ENCODE data around the gene SPOCK1.

Gene SPOCK1

DNA sequence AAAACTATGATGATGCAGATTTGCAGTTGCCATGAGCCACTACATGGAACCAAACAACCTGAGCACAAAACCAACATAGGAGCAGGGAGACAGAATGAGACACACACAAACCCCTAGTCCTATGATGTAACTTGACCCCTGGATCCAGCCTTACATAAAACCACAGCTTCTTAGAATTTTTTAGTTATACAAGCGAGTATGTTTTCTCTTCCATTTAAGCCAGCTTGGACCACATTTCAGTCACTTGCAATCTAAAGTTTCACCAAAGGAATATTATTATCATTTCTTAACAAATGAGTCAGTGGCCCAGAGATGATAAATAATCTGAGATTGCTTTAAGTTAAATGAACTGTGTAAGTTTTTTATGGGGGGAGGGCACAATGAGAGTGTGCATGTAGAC, 6.8 kb downstream of the SPOCK1 start:
- DNase-seq (ENCODE audit: low spot score), result no peak

DNA sequence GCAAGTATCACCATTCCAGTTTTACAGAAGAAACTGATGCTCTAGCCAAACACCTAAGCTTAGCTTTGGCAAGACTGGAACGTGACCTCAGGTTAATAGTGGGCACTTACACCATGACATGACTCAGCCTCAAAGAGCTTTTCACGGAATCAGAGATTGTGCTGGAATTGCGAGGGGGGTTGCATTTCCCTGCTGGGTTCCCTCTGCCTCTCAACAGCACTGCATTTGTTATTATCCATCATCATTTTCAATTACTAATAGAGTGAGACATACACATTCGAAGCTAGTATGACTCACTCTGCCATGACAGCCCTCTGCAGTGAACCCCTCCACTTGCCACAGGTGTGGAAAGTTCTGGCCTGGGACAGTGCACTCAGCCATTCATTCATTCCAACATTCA, 8.0 kb downstream of the SPOCK1 start:
- DNase-seq (ENCODE audit: low spot score), result no peak

DNA sequence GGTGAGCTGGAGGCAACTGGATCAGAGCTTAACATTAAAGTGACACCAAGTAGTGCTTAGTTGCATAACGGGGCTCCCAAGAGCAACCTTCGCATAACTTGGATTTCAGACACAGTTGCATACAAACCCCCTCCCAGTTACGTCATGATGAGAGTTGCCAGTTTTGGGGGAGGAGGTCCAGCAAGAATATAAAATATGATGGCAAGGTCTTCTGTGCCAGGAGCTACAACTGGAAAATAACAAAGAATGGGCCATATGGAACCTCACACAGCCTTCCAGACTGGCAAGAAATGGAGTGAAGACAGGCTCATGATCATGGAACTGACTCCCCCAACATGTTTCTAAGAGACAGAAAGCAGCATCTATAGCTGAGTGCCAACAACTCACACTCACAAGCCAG, 8.5 kb downstream of the SPOCK1 start:
- no peak for DNase-seq (ENCODE audit: low spot score)

DNA sequence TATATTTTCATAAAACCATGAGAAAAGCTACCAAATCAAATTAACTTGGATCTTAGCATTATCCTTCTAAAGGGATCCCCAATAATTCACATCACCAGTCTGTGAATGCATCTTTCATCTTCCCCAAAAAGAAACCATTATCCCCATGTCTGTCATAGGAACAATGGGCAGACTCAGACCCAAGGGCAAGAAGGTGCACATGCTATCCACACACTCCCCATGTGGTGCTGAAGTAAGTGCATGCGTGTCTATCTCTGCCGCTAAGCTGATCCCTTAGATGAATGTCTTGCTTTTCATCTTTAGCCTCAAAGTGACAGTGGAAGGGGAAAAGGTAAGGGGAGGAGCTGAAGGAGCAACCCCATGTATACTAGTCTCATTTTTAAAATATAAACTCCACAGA, 10.2 kb downstream of the SPOCK1 start:
- DNase-seq (ENCODE audit: low spot score), result no peak

DNA sequence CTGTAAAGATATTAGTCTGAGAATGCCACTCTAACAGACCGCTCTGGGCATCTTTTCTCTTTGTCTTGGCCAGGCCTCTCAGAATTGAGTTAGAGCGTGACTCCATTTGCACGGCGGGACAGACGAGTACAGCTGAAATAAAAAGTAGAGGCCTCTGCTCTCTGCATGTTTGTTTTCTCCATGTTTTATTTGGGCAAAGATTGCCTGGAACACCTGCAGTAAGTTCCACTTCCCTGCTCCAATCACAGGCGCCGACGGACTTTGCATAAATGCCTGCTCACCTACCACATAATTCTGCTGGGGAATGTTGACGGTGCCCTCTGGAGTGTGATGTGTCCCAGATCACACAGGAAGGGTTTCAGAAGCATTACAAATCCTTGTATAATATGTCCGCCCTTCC, 10.6 kb downstream of the SPOCK1 start:
- no peak for DNase-seq (ENCODE audit: low spot score)

DNA sequence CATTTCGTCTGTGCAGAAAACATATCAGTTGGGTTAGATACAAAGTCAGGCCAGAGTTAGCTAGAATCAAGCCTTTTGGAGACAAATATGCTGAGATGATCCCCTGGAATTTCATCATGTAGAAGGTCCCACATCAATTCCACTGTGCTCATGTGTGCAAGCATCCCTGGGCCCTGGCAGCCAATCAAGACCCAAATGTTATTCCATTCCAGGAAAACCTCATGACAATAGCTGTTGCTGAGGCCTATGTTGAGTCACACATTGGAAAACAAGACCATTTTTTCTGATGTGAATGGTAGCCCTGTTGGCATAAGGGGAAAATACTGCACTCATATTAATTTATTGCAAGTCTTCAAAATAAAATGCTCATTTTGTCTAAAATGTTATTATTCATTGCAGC, 11.5 kb downstream of the SPOCK1 start:
- DNase-seq (ENCODE audit: low spot score), result no peak

DNA sequence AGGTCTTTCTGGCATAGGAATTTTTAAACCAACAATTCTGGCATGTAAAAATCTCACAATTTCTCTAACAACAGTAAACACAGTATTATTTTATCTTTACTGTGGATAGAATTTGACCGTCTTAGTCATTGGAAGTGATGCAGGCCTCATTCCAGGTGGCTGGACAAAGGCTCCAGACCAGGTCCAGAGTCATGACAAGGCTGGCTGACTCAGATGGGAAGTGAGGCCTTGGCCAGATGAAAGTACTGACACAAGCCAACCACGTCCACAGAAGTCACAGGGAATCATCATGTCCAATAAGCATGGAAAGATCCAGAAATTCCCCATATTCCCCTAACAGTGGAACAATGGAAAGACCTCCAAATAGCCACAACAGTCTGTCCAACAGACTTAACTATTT, 12.4 kb downstream of the SPOCK1 start:
- DNase-seq (ENCODE audit: low spot score), result no peak

DNA sequence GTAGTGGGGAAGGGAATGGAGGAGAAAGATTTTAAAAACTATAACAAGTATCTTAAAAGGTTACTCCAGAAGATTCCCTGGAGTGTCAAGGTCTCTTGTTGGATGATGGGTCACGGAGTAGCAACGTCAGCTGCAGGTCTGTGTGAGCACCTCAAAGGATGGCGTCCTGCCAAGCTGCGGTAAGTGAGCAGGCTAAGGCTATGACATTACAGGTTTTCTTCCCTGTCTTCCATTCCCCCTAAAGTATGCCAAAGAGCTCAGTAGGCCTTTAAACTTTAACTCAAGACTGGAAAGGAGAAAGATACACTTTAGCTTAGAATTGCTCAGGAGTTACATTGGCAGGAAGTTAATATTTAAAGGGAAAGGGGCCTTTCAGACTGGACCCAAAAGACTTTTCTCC, 17.5 kb downstream of the SPOCK1 start:
- no peak for DNase-seq (ENCODE audit: low spot score)

DNA sequence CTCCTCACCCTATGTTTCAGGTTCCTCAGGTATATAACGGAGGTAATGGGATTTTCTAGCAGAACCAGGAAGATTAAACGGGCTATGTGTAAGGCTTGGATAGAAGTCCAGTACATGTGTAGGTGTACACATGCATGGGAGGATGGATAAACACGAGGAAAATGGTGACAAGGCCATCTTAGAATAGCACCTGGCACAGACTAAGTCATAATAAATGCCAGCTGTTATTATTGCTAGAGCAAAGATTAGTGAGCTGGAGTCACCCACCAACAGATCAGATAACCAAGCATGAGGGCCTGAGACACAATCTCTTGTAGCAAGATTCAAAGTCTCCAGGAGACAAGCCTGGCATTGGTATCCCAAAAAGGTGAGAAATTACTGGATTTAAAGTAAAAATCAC, 21.1 kb downstream of the SPOCK1 start:
- DNase-seq (ENCODE audit: low spot score), result no peak

DNA sequence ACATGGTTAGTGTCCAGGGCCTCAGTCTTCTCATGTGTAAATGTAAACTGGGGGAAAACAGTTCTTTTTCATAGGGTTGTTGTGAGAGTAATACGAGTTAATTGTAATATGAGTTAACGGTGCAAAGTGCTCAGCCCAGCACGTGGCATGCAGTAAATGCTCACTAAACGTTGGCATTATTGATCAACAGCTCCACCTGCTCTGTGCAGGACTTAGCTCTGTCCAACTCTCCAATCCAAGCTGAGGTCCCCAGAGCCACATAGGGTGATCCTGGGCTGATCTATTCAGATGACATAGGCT, 28.3 kb downstream of the SPOCK1 start:
- DNase-seq (ENCODE audit: low spot score), result no peak

DNA sequence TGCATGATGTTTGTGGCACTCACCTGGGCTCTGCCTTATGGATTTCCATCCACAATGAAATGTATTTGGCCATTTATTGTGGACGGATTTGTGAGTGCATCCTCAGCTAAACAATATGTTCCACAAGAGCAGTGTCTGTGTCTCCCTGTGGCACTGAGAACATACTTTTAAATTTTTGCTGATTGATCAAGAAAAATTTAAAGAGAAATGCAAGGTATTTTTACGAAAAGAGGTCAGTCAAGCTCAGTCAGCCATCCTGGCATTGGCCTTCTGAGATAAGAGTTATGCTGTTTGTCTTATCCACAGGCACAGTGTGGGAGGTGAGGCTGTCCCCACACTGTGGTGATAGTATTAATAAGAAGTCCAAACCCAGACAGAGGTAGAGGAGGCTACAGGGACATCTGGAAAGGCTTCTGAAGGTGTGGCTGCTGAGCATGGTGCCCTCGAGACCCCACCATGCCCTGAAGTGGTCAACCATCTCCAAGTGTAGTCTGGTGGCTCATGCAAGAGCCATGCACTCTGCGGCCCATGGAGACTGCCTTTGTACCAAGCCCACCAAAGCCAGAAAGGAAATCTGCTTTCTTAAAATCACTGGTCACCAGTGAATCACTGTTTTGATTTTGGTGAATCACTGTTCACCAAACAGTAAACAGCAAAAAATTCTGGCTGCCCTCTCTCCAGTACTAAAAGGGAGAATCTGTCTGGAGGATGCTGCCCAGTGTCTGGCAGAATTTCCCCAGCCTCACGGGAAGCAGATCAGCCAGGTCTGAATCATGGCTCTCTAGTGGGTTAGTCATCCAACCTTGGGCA, 28.8 kb downstream of the SPOCK1 start:
- DNase-seq (ENCODE audit: low spot score), result no peak

DNA sequence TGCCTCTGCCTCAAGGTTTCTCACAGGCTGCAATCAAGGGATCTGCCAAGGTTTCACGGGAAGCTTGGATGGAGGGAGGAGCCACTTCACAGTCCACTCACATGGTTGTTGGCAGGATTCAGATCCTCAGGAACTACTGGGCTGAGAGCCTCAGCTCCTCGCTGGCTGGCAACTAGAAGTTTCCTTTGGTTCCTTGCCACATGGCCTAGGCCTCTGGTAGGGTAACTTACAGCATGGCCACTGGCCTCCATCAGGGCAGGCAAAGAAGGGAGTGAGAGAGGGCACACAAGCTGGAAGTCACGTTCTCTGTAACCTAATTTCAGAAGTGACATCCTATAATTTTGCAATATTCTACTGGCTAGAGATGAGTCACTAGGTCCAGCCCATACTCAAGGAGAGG, 32.2 kb downstream of the SPOCK1 start:
- peak; percentile 71 for DNase-seq (ENCODE audit: low spot score)

DNA sequence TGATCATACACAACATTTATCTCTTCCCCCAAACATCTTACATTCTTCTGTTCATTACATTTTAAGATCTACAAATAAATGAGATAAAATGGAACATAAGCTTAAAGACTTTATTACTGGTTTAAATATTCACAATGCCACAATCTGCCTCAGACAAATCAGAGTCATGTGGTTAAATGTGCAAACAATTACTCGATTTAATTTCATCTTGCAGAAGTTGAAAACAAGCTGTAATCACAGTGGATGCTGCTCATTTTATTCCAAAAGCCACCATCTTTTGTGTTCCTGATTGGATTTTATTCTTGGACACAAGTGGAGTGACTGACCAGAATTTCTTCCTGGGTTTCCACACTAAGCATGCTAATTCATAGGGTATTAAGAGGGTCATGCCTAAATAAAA, 33.2 kb downstream of the SPOCK1 start:
- no peak for DNase-seq (ENCODE audit: low spot score)

DNA sequence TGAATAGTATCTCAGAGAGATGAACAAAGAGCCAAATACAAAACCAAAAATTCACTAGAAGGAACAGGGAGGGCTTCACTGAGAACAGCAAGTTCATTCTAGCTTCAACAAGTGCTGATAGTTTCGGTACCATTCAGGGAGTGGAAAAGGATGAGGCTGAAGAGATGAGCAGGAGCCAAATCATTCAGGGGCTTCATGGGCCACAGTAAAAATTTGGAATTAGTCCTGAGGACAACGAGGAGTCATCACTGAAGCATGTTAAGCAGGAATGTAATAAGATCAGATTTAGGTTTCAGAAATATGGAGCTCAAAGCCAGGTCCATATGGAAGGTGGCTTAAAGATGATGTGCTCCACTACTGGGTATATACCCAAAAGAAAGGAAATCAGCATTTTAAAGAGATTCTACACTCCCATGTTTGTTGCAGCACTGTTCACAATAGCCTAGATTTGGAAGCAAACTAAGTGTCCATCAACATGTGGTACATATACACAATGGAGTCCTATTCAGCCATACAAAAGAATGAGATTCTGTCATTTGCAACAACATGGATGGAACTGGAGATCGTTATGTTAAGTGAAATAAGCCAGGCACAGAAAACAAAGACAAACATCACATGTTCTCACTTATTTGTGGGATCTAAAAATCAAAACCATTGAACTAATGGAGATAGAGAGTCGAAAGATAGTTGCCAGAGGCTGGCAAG, 36.2 kb downstream of the SPOCK1 start:
- DNase-seq (ENCODE audit: low spot score), result no peak

DNA sequence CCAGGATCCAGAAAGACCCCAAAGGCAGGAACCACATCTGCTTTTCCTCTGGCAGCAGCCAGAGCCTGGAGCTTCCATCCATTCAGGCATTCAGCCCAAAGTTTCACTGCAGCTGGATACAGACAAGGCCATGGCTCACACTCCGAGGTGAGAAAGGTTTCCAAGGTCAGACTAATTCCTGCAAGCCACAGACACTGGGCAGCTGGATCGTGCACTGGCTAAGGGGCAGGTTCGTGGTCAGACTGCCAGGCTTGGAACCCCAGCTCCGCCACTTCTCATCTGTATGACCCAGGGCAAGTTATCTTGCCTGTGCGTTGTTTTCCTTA, 36.9 kb downstream of the SPOCK1 start:
- DNase-seq (ENCODE audit: low spot score), result no peak

DNA sequence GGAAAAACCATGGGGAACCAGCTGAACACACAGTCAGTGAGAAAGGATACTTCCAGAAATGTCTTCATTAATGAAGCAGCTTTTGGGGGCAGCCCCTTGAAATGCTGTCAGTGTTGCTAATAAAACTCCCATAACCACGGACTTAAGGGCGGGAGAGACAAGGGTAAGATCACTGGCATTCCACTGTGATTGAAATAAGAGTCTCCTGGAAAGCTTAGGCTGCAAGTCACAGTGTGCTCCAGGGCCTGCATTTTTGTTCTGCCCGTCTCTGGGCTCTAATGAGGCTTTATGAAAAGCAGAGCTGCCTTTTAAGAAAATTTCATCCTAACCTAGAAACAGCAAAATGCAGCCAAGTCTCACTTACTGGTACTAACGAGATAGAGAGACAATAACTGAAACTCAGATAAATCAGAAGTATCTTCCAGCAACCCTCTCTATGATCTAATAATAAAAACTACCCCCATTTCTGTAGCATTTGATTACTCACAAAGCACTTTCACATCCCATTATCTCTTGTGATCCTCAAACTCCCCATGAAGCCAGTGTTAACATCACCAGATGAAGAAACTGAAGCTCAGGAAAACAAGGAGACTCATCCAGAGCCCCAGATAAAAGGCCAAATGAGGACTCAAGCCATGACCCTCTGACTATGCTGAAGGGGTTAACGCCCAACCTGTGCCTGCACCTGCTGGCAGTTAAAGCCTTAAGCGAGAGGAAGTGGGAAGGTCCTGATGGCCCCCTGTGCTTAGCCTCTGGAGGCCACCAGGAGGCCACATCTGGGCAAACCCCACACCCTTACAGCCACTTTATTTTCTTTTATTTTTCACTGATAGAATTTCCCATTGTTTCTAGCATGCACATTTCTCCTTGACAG, 37.5 kb downstream of the SPOCK1 start:
- no peak for DNase-seq (ENCODE audit: low spot score)

DNA sequence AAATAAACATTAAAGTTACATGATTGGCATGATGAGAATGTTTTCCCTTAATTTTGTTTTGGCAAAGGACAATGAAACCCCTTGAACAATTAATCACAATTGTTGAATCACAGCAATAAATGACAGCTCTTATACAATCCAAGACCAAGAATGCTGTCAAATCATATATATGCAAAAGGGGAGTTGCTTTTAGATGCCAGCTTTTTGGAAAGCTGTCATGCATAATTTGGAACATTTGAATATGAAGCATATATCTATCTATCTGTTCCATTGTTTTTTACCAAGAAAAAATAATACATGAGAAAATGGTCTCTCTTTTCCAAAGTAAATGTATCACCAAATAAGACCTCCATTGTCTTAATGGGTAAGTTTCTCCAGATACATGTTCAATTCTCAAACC, 44.5 kb downstream of the SPOCK1 start:
- no peak for DNase-seq (ENCODE audit: low spot score)

DNA sequence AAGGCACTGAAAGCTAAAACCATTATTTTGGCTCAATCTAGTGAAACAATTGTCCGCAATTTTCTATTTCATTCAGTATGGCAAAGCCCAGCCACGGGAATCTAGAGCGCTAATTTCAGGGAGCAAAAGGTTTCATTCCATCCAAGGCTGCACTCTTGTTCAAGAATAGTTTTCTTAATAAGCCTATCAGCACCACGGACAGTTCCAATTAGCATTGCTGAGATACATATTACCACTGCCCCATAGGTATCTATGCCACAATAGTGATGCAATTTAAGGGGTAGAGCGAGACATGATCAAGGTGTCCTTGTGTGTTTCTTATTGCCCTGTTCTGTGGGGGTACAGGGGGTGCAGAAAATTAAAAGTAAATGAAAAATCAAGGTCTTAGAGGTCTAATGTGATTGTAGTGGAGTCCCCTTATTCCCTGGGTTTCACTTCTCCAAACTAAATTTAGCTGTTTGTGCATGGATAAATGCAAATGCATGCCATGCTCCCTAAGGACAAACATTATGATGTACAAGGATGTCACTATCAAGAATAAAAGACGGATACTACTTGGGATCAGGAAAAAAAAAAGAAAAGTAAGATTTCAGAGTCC, 45.5 kb downstream of the SPOCK1 start:
- DNase-seq (ENCODE audit: low spot score), result no peak

DNA sequence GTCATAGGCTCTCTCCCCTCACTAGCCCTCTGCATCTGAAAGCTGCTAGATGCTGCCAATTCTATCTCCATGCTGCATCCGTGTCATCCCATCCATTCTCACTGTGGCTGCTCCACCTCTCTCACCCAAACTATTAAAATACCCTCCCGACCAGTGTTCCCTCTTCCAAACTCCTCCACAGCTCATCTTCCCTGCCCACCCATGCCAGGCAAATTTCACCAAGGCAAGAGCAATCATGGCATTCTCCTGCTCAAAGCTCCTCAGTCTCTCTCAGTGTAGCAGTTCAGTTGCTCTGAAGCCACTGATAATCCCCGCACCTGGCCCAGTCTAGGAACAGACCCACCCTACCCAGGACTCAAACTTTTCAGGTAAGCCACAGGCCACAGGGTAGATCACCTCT, 48.4 kb downstream of the SPOCK1 start:
- DNase-seq (ENCODE audit: low spot score), result no peak

DNA sequence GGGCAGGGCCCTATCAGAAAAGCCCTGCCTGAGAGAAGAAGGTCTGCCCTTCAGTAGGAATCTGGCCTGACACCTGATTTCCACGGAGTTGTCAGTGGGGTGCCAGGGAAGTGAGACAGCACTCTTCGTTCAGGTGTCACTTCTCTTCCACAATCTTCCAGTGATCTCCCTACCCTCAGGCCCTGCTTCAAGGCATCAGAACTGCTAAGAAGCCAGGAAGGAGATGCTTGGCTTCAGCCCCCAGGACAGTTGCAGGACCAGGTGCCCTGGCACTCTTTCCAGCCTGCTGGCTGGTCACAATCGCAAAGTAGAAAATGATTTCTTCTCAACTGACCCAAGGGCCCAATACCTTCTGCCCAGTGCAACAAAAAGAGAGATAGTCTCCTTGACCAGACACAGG, 50.3 kb downstream of the SPOCK1 start:
- peak; percentile 52 for DNase-seq (ENCODE audit: low spot score)

DNA sequence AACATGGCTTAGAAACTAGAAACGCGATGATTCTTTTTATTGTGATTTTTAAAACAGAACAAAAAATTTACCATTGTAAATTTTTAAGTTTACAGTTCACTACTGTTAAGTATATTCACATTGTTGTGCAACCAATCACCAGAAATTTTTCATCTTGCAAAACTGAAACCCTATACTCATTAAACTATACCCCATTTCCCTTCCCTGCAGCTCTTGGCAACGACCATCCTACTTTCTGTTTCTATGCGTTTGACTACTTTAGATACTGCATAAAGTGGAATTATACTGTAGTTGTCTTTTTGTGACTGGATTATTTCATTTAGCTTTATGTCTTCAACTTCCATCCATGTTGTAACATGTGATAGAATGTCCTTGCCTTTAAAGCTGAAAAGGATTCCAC, 52.5 kb downstream of the SPOCK1 start:
- no peak for DNase-seq (ENCODE audit: low spot score)

DNA sequence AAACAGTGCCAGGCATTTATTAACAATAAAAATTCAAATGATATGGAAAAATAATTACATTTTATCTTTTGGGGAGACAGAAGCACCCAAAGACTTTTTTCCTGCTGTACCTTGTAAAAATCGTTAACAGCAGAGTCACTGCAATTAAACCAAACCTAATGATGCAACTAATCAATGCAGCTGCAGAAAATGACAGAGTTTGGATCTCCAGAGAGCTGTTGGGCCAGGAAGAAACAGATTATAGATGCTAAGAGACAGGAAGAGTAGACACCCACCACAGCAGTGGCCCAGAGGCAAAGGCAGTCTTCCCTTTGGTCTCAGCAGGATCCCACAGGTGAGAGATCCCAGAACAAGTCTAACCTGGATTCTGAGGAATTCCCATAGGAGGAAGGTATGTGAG, 53.0 kb downstream of the SPOCK1 start:
- no peak for DNase-seq (ENCODE audit: low spot score)

DNA sequence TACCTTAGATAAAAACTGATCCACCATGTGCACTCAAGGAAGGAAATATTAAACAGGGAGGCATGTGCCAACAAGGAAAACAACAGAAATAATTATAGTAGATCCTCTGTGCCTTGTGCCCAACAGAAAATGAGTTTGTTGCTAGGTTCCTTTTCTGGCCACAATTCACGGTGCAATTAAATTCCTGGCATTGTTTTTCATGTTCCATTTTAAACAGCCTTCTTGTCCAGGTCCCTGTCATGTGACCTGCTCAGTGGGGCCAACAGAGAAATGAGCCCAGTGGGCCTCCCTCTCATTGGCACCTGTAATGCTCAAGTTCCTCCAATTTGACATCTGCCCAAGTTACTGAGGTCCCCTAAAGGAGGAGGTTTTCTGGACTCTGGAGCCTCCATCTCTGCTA, 56.5 kb downstream of the SPOCK1 start:
- peak; percentile 88 for DNase-seq (ENCODE audit: low spot score)
